Astrocyte (in vitro differentiated cells and primary cell): ENCODE data around the gene MAGI3. TPM values are rescaled to one million over a fixed set of nuclear protein-coding genes. Genes with fewer than 3 reads are reported as not detected.
"Not testable (repeated sequence)": the region's sequence is repeated elsewhere in the genome, so short reads cannot be mapped to it uniquely, and the experiment has no call there.

Experiments
- DNase-seq: peaks from one replicate; pipeline ENCODE4 v3.0.0-alpha.2; 2010; ENCODE audit warnings: low read depth
- FAIRE-seq: peaks from 2 replicates; lab custom pipeline; 2011; peaks lifted over from hg19 to GRCh38; lab: Jason Lieb, UNC
- H2AFZ ChIP-seq: 2 replicates; pipeline ENCODE4 v1.6.0; 2012; ENCODE audit warnings: low read depth, low read length, inconsistent platforms
- H3K27ac ChIP-seq: 2 replicates; pipeline ENCODE4 v1.5.1; 2011; ENCODE audit warnings: low read depth, low read length, inconsistent platforms
- H3K27me3 ChIP-seq: 2 replicates; pipeline ENCODE4 v1.6.0; 2011; ENCODE audit warnings: low read length, inconsistent platforms; ENCODE audit not compliant: insufficient read depth
- H3K36me3 ChIP-seq: 2 replicates; pipeline ENCODE4 v1.5.1; 2011; ENCODE audit warnings: low read length, inconsistent platforms; ENCODE audit not compliant: insufficient read depth
- H3K4me1 ChIP-seq: 2 replicates; pipeline ENCODE4 v1.5.1; 2011; ENCODE audit warnings: low read length, inconsistent platforms; ENCODE audit not compliant: insufficient read depth
- H3K4me2 ChIP-seq: 2 replicates; pipeline ENCODE4 v1.6.0; 2012; ENCODE audit warnings: low read length, inconsistent platforms
- H3K4me3 ChIP-seq: 2 replicates; pipeline ENCODE4 v1.5.1; 2011; ENCODE audit warnings: low read depth, mild to moderate bottlenecking, low read length, inconsistent platforms; ENCODE audit not compliant: insufficient read depth
- H3K79me2 ChIP-seq: 2 replicates; pipeline ENCODE4 v1.6.0; 2012; ENCODE audit warnings: mild to moderate bottlenecking, low read length, inconsistent platforms; ENCODE audit not compliant: insufficient read depth
- H3K9ac ChIP-seq: 2 replicates; pipeline ENCODE4 v1.6.0; 2012; ENCODE audit warnings: mild to moderate bottlenecking, low read length, inconsistent platforms
- H3K9me3 ChIP-seq: 2 replicates; pipeline ENCODE4 v1.5.1; 2012; ENCODE audit warnings: low read depth, mild to moderate bottlenecking, low read length, inconsistent platforms; ENCODE audit not compliant: insufficient read depth
- H4K20me1 ChIP-seq: 2 replicates; pipeline ENCODE4 v1.6.0; 2012; ENCODE audit warnings: low read length, inconsistent platforms; ENCODE audit not compliant: insufficient read depth
- H3K27ac Mint-ChIP-seq: one replicate; pipeline ENCODE4 v1.8.0; 2021; ENCODE audit warnings: mild to moderate bottlenecking, mixed read lengths; ENCODE audit not compliant: unreplicated experiment
- H3K27me3 Mint-ChIP-seq: one replicate; pipeline ENCODE4 v1.8.0; 2021; ENCODE audit warnings: low read depth, mixed read lengths; ENCODE audit not compliant: unreplicated experiment
- H3K36me3 Mint-ChIP-seq: one replicate; pipeline ENCODE4 v1.8.0; 2021; ENCODE audit warnings: low read depth, mixed read lengths; ENCODE audit not compliant: unreplicated experiment
- H3K4me1 Mint-ChIP-seq: one replicate; pipeline ENCODE4 v1.8.0; 2021; ENCODE audit warnings: low read depth, mixed read lengths; ENCODE audit not compliant: unreplicated experiment
- H3K4me3 Mint-ChIP-seq: one replicate; pipeline ENCODE4 v1.8.0; 2021; ENCODE audit warnings: mild to moderate bottlenecking, moderate library complexity, mixed read lengths; ENCODE audit not compliant: unreplicated experiment
- H3K9me3 Mint-ChIP-seq: one replicate; pipeline ENCODE4 v1.8.0; 2021; ENCODE audit warnings: mild to moderate bottlenecking, mixed read lengths; ENCODE audit not compliant: unreplicated experiment
- CTCF ChIP-seq: IDR thresholded peaks from 2 replicates; pipeline ENCODE4 v1.5.1; 2011; ENCODE audit warnings: low read depth, mild to moderate bottlenecking, inconsistent platforms, low read length, moderate library complexity; ENCODE audit not compliant: insufficient read depth
- EZH2 ChIP-seq: IDR thresholded peaks from 2 replicates; pipeline ENCODE4 v1.6.1; 2012; ENCODE audit warnings: mild to moderate bottlenecking, low read length, inconsistent platforms; ENCODE audit not compliant: insufficient read depth
- total RNA-seq: library from RNA; stranded (reverse); gene quantifications from 2 replicates; pipeline ENCODE4 v1.2.1, GENCODE V29; 2021

MAGI3 gene
- total RNA-seq, 1 donor from 2014 or later = 16.5 TPM

DNA sequence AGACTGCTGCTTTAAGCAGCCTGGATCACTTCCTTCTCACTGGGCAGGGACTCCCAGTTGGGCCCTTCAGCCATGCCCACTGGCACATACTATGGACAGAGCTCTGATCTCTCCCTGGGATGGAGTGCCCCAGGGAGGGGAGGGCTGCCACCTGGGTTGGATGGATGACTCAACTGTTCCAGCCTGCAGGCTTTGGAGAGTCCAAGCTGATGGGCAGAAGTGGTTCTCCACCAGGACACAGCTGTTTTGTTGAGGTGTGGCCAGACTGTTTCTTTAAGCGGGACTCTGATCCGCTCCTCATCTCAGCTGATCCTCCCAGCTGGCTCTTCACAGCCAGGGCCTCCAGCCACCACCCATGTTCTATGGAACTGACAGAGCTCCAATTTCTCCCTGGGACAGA is 166.9 kb downstream of the MAGI3 start:
- Mint-ChIP-seq H3K4me3 (no peak overlapping the region), H3K36me3 (peaks cover 39% of the 10 kb centered on the region), H3K27ac (no peak overlapping the region), H3K4me1 (no peaks in the 10 kb centered on the region), H3K9me3 (peaks cover 9% of the 10 kb centered on the region), H3K27me3 (no peaks in the 10 kb centered on the region)
- H3K27ac ChIP-seq = no peak overlapping the region
- no peak overlapping the region for H2AFZ ChIP-seq
- H3K4me3 ChIP-seq = no peak overlapping the region
- no peak overlapping the region for H3K4me2 ChIP-seq
- peaks cover 6% of the 10 kb centered on the region for H3K9me3 ChIP-seq
- no peaks in the 10 kb centered on the region for H4K20me1 ChIP-seq
- no peaks in the 10 kb centered on the region for H3K36me3 ChIP-seq
- no peaks in the 10 kb centered on the region for H3K79me2 ChIP-seq
- TF ChIP-seq EZH2 = no peak
- H3K4me1 ChIP-seq = no peaks in the 10 kb centered on the region
- H3K27me3 ChIP-seq = no peaks in the 10 kb centered on the region
- no peak for FAIRE-seq
- DNase-seq = no peak
- H3K9ac ChIP-seq = no peak overlapping the region

DNA sequence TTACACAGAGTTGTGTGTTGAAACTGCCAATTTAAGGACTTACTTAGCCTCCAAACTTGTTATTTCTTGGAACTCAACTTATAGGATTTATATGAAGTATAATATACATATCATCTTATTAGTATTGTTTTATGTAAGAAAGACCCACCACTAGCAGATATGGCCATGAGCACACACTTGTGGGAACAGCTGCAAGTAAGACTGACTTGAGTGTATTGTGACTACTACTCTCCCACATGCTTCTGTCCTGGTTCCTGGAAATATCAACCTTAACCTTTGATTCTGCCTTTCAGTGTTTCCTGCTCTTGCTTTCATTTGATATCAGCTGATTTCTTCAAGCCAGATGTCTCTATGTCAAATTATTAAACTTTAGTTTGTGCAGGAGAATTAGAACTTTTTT is 175.3 kb downstream of the MAGI3 start:
- Mint-ChIP-seq H3K4me3 (no peak overlapping the region), H3K9me3 (peaks cover 3% of the 10 kb centered on the region)
- FAIRE-seq = no peak

DNA sequence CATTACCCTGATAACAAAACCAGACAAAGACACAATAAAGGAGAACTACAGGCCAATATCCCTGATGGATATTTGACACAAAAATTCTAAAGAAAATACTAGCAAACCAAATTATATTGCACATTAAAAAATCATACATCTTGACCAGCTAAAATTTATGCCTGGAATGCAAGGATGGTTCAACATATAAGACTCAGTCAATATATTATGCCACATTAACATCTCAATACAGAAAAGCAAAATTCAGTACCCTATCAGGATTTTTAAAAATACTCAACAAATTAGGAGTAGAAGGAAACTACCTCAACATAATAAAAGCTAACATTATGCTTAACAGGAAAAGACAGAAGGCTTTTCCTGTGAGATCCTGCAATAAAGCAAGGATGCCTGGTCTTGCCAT is 177.1 kb downstream of the MAGI3 start:
- no peaks in the 10 kb centered on the region for H4K20me1 ChIP-seq
- H2AFZ ChIP-seq = no peak overlapping the region
- H3K4me3 Mint-ChIP-seq = no peak overlapping the region
- no peak for TF ChIP-seq CTCF
- no peak for TF ChIP-seq EZH2
- no peaks in the 10 kb centered on the region for H3K36me3 ChIP-seq
- no peaks in the 10 kb centered on the region for H3K4me1 ChIP-seq
- no peaks in the 10 kb centered on the region for H3K79me2 ChIP-seq
- no peaks in the 10 kb centered on the region for H3K27me3 ChIP-seq
- peaks cover 4% of the 10 kb centered on the region for H3K9me3 Mint-ChIP-seq
- FAIRE-seq (no peak), DNase-seq (no peak)
- H3K27me3 Mint-ChIP-seq = no peaks in the 10 kb centered on the region
- H3K9me3 ChIP-seq = no peaks in the 10 kb centered on the region
- no peak overlapping the region for H3K9ac ChIP-seq
- H3K4me3 ChIP-seq = no peak overlapping the region
- H3K4me1 Mint-ChIP-seq = no peaks in the 10 kb centered on the region
- no peak overlapping the region for H3K4me2 ChIP-seq
- no peak overlapping the region for H3K27ac Mint-ChIP-seq
- no peak overlapping the region for H3K27ac ChIP-seq
- H3K36me3 Mint-ChIP-seq = peaks cover 12% of the 10 kb centered on the region

More for the DNA sequence above, 175.3 kb downstream of the MAGI3 start:
- no peak overlapping the region for H3K4me3 ChIP-seq
- no peak for DNase-seq
- no peak overlapping the region for H2AFZ ChIP-seq
- no peak overlapping the region for H3K27ac ChIP-seq
- H3K27me3 ChIP-seq = no peaks in the 10 kb centered on the region
- H3K4me2 ChIP-seq = no peak overlapping the region
- no peaks in the 10 kb centered on the region for H3K4me1 ChIP-seq
- H3K36me3 Mint-ChIP-seq = peaks cover 15% of the 10 kb centered on the region
- no peak overlapping the region for H3K9ac ChIP-seq
- no peaks in the 10 kb centered on the region for H4K20me1 ChIP-seq
- no peak overlapping the region for H3K27ac Mint-ChIP-seq
- H3K79me2 ChIP-seq = no peaks in the 10 kb centered on the region
- H3K27me3 Mint-ChIP-seq = no peaks in the 10 kb centered on the region
- no peaks in the 10 kb centered on the region for H3K36me3 ChIP-seq
- no peaks in the 10 kb centered on the region for H3K9me3 ChIP-seq
- no peaks in the 10 kb centered on the region for H3K4me1 Mint-ChIP-seq
- TF ChIP-seq CTCF = no peak
- no peak for TF ChIP-seq EZH2

GRCh38 chr1:113575744-113576260 is 185.5 kb downstream of the MAGI3 start:
- not testable (repeated sequence) for H3K36me3 ChIP-seq, H3K36me3 Mint-ChIP-seq, H3K9me3 ChIP-seq, H3K27me3 Mint-ChIP-seq, H4K20me1 ChIP-seq, H3K27ac ChIP-seq, FAIRE-seq, H3K79me2 ChIP-seq, H3K4me3 Mint-ChIP-seq, H3K9ac ChIP-seq, DNase-seq, H3K4me1 Mint-ChIP-seq, H3K27me3 ChIP-seq, H3K4me1 ChIP-seq, H3K9me3 Mint-ChIP-seq, H2AFZ ChIP-seq, H3K27ac Mint-ChIP-seq, H3K4me3 ChIP-seq, H3K4me2 ChIP-seq
